PC-3 (cell line): Measurements from ENCODE around the gene EDC3.

ENCODE experiments used
- EZH2phosphoT487 ChIP-seq: fragments of 300-600 bp; sonication (generic); IDR thresholded peaks from 2 replicates; pipeline ENCODE4 v1.6.1; 2018; ENCODE audit warnings: mild to moderate bottlenecking, antibody characterized with exemption, low read length, borderline replicate concordance
- TF ChIP-seq, protein P1 (sequence below): fragments of 300-600 bp; sonication (generic); conservative IDR thresholded peaks from 2 replicates; pipeline ENCODE4 v1.5.1; 2017; ENCODE audit warnings: antibody characterized with exemption, low read depth, mild to moderate bottlenecking, low read length

DNA sequence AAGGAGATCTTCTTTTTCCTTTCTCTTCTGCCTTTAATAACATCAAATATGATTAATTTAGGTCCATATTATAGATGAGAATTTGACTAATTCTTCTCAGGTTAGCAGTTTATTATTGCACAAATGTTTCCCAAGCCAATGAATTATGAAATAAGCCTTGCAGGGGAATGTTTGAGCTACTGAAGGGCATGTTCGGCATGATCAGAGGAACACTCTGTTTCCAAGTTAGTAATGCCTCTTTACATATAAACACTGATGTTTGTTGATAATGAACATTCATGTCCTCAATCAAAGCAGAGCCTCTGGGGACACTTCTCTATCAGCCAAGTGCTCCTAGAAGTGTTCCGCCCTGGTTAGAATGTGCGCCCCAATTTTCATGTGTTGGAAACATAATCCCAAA lies 39.5 kb upstream of the EDC3 start:
- TF ChIP-seq, protein P1, sequence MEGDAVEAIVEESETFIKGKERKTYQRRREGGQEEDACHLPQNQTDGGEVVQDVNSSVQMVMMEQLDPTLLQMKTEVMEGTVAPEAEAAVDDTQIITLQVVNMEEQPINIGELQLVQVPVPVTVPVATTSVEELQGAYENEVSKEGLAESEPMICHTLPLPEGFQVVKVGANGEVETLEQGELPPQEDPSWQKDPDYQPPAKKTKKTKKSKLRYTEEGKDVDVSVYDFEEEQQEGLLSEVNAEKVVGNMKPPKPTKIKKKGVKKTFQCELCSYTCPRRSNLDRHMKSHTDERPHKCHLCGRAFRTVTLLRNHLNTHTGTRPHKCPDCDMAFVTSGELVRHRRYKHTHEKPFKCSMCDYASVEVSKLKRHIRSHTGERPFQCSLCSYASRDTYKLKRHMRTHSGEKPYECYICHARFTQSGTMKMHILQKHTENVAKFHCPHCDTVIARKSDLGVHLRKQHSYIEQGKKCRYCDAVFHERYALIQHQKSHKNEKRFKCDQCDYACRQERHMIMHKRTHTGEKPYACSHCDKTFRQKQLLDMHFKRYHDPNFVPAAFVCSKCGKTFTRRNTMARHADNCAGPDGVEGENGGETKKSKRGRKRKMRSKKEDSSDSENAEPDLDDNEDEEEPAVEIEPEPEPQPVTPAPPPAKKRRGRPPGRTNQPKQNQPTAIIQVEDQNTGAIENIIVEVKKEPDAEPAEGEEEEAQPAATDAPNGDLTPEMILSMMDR: no peak
- no peak for TF ChIP-seq EZH2phosphoT487
